Stimulated activated naive CD8-positive, alpha-beta T cell treated with anti-CD3 and anti-CD28 coated beads, Interleukin-15, amount 100 ng/mL, for 72 hours (primary cell): ENCODE data around the gene AOC3.
"Not testable (repeated sequence)": the region's sequence is repeated elsewhere in the genome, so short reads cannot be mapped to it uniquely, and the experiment has no call there.

Experiments used
- ATAC-seq: fragments of 150-1000 bp; cut with Tn5 transposase; 2 replicates; pipeline ENCODE4 v1.10.0; 2021; ENCODE audit warnings: mild to moderate bottlenecking, moderate library complexity
- DNase-seq, 2 donors: peaks; one replicate each; pipeline ENCODE4 v3.0.0; 2021 to 2022
- H3K27ac Mint-ChIP-seq, 2 donors: one replicate each; pipeline ENCODE4 v1.8.0; 2022; ENCODE audit warnings: mild to moderate bottlenecking in 2 of 2, mixed read lengths in 2 of 2, moderate library complexity in 2 of 2
- H3K27me3 Mint-ChIP-seq: one replicate; pipeline ENCODE4 v1.8.0; 2022; ENCODE audit warnings: mixed read lengths
- H3K4me1 Mint-ChIP-seq: one replicate; pipeline ENCODE4 v1.8.0; 2022; ENCODE audit warnings: mild to moderate bottlenecking, mixed read lengths
- H3K4me3 Mint-ChIP-seq, 2 donors: one replicate each; pipeline ENCODE4 v1.8.0; 2022; ENCODE audit warnings: mild to moderate bottlenecking in 2 of 2, mixed read lengths in 2 of 2, moderate library complexity in 1 of 2
- H3K9me3 Mint-ChIP-seq, 2 donors: one replicate each; pipeline ENCODE4 v1.8.0; 2022; ENCODE audit warnings: mixed read lengths in 2 of 2

Gene AOC3

DNA sequence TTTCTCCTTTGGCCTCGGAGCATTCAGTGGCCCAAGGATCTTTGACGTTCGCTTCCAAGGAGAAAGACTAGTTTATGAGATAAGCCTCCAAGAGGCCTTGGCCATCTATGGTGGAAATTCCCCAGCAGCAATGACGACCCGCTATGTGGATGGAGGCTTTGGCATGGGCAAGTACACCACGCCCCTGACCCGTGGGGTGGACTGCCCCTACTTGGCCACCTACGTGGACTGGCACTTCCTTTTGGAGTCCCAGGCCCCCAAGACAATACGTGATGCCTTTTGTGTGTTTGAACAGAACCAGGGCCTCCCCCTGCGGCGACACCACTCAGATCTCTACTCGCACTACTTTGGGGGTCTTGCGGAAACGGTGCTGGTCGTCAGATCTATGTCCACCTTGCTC, 1.4 kb downstream of the AOC3 start:
- H3K27me3 Mint-ChIP-seq, result no peaks in the 10 kb centered on the region
- no peak for ATAC-seq
- no peak overlapping the region for H3K27ac Mint-ChIP-seq
- no peak overlapping the region for H3K4me3 Mint-ChIP-seq
- no peaks in the 10 kb centered on the region for H3K9me3 Mint-ChIP-seq
- peaks cover 7% of the 10 kb centered on the region for H3K4me1 Mint-ChIP-seq
- no peak for DNase-seq

DNA sequence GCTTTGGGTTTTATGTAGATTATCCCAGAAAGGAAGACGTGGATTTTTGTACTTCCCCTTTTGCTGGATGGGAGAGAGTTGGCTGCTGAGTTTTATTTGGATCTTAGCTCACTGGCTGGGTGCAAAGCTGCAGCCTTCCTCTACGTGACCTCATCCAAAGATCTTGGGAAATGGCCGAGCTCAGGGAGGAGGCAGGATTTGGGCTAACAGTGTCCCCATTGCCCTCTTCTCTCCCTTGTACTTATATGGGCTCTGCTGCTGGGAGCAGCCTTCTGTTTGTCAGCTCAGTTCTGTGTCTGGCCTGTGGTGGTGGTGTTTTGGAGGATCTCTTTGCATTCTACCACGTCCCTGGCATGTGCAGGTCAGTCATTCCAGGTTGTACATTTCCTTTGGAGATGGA, 2.0 kb downstream of the AOC3 start:
- H3K27ac Mint-ChIP-seq, result no peak overlapping the region
- ATAC-seq (no peak), DNase-seq (no peak)
- H3K4me3 Mint-ChIP-seq, result no peak overlapping the region
- H3K4me1 Mint-ChIP-seq, result peaks cover 7% of the 10 kb centered on the region
- no peaks in the 10 kb centered on the region for H3K9me3 Mint-ChIP-seq
- no peaks in the 10 kb centered on the region for H3K27me3 Mint-ChIP-seq

DNA sequence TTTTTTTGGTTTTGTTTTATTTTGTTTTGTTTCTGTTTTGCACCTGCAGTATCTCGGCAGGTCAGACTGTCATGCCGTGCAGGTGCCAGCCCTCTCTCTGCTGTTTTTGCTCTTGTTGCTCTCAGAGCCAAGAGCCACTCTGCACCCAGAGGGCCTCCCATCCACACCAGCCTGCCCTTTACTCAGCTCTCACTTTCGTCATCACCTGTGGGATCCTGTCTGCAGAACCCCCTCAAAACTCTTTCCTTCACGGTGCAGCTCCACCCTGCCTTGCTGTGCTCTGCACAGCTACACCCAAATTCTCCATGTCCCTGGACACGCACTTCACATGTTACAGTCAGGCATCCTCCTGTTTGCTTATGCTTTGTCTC, 2.6 kb downstream of the AOC3 start:
- no peak overlapping the region for H3K27ac Mint-ChIP-seq
- peaks cover 7% of the 10 kb centered on the region for H3K4me1 Mint-ChIP-seq
- H3K4me3 Mint-ChIP-seq, result no peak overlapping the region
- H3K9me3 Mint-ChIP-seq, result no peaks in the 10 kb centered on the region
- H3K27me3 Mint-ChIP-seq, result no peaks in the 10 kb centered on the region
- DNase-seq (no peak), ATAC-seq (no peak)

DNA sequence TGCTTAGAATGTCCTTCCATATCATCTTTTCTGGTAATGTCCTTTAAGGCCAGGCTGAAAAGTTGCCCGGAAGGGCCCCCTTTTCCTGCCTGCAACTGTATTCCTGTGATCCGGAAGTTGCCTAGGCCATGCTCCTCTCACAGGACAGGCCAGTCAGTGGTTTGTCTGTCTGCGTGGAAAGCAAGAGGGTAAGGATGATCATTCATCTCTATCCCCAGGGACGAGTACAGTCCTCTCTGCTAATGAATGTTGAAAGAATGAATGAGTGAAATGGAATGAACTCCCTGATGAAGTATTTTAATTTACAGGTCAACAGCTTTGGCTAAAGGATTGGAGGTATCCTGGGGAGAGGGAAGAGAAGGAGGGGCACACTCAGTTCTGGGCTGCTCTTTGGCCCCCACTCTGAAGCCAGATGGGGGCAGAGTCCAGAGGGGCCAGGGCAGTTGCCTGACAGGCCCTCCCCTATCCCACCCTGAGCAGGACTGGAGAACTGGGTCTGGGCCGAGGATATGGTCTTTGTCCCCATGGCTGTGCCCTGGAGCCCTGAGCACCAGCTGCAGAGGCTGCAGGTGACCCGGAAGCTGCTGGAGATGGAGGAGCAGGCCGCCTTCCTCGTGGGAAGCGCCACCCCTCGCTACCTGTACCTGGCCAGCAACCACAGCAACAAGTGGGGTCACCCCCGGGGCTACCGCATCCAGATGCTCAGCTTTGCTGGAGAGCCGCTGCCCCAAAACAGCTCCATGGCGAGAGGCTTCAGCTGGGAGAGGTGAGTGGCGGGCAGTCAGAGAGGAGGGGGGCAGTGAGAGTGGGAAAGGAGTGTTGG, 3.2 kb downstream of the AOC3 start:
- H3K9me3 Mint-ChIP-seq, result no peaks in the 10 kb centered on the region
- no peaks in the 10 kb centered on the region for H3K27me3 Mint-ChIP-seq
- no peak for ATAC-seq
- H3K27ac Mint-ChIP-seq, result no peak overlapping the region
- DNase-seq, result no peak
- peaks cover 7% of the 10 kb centered on the region for H3K4me1 Mint-ChIP-seq
- H3K4me3 Mint-ChIP-seq, result no peak overlapping the region

DNA sequence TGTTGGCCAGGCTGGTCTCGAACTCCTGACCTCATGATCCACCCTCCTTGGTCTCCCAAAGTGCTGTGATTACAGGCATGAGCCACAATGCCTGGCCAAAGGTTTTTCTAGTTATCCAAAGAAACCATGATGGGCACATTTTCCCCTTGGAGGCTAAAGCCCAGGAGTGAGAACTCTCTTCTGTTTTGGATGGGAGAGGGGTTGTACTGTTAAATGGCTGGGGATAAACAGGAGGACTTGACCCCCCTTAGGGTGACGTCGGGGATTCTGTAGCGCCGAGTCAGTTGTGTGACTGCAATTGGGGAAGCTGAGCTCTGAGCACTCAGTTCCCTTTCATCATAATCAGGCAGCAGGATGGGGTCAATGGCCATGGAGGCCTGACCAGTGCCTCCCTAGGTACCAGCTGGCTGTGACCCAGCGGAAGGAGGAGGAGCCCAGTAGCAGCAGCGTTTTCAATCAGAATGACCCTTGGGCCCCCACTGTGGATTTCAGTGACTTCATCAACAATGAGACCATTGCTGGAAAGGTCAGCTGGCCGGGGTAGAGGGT, 4.1 kb downstream of the AOC3 start:
- Mint-ChIP-seq H3K4me3 (no peak overlapping the region), H3K27ac (no peak overlapping the region), H3K4me1 (peaks cover 4% of the 10 kb centered on the region), H3K9me3 (no peaks in the 10 kb centered on the region), H3K27me3 (no peaks in the 10 kb centered on the region)
- ATAC-seq (no peak), DNase-seq (no peak)

DNA sequence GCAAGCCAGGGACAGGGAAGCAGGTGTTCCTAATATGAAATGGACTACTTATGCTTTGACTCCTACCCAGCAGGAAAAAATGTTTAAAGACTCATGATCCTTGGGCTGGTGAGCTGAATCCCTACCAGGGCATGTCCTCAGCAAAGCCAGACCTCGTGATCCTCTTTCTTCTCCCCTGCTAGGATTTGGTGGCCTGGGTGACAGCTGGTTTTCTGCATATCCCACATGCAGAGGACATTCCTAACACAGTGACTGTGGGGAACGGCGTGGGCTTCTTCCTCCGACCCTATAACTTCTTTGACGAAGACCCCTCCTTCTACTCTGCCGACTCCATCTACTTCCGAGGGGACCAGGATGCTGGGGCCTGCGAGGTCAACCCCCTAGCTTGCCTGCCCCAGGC, 5.1 kb downstream of the AOC3 start:
- peak overlapping the region in 1 of 2 donors; percentile 3 for H3K27ac Mint-ChIP-seq
- H3K4me1 Mint-ChIP-seq, result not testable (repeated sequence)

DNA sequence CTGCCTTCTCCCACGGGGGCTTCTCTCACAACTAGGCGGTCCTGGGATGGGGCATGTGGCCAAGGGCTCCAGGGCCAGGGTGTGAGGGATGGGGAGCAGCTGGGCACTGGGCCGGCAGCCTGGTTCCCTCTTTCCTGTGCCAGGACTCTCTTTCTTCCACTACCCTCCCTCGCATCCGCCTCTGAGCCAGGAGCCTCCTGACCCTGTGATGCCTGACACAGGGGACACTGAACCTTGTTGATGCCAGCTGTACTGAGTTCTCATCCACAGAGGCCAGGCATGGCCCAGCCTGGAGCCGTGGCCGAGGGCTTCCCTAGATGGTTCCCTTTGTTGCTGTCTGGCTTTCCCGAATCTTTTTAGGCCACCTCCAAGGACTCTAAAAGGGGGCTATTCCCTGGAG, 5.5 kb downstream of the AOC3 start:
- peak overlapping the region in 1 of 2 donors; percentile 80 for H3K27ac Mint-ChIP-seq
- H3K4me1 Mint-ChIP-seq, DNase-seq, H3K9me3 Mint-ChIP-seq, H3K27me3 Mint-ChIP-seq, ATAC-seq, H3K4me3 Mint-ChIP-seq: not testable (repeated sequence)

More for the DNA sequence above, 5.1 kb downstream of the AOC3 start:
- H3K27me3 Mint-ChIP-seq, ATAC-seq, H3K9me3 Mint-ChIP-seq, DNase-seq, H3K4me3 Mint-ChIP-seq: not testable (repeated sequence)

DNA sequence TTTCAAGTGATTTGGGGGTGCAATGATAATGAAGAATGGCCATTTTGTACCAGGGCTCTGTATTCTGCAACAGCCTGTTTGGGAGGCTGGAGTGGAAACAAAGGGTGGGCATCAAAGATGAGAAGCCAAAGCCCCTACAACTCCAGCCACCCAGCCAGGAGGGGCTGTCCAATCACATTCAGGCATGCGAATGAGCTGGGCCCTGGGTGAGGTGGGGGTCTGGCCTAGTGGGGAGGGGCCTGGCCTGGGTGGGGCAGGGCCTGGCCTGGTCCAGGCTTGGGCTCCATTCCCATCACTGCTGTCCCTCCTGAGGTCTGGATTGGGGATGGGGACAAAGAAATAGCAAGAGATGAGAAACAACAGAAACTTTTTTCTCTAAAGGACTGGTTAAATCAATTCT, 6.4 kb downstream of the AOC3 start:
- Mint-ChIP-seq H3K4me3 (no peak overlapping the region), H3K4me1 (no peaks in the 10 kb centered on the region), H3K27ac (no peak overlapping the region), H3K9me3 (no peaks in the 10 kb centered on the region), H3K27me3 (no peaks in the 10 kb centered on the region)
- ATAC-seq (no peak), DNase-seq (no peak)

DNA sequence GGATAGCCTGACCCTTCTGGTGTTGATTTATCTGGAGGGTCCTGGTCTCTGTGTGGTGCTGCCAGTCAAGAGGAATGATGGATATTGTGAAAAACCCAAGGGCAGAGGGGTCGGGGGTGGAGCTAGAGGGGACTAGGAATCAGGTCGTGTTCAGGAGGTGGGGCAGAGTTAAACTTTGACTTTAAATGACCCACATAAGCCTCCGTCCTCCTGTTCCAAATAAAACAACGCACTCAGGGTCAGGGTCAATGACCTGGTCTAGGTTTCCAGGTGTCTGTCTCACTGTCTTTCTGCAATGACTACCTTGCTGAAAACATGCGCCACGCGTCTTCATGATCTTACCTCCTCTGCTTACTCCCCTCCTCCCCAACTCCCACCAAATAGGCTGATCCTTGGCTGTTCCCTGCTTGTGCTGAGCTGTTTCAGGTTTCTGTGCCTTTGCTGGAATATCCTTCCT, 14.7 kb downstream of the AOC3 start:
- Mint-ChIP-seq H3K4me1 (no peaks in the 10 kb centered on the region), H3K4me3 (no peak overlapping the region)

DNA sequence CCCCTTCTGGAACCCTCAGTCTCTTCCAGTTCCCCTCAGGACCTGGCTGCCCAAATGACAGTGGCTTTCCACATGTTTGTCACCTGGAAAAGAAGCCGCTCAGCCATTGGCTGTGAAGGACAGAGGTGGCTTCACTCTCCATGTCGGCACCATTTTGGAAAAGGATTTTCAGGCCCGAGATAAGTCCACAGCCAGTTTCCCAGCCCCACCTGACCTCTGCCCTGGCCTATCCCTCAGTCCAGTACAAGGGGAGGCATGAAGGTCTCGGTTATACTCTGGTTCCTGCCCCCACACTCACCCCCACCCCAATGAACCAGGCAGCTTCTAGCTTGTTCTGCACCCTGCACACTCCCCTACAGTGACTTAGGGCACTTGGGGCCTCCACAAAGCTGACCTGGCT, 15.2 kb downstream of the AOC3 start:
- DNase-seq, result no peak
- no peaks in the 10 kb centered on the region for H3K9me3 Mint-ChIP-seq
- H3K27me3 Mint-ChIP-seq, result peaks cover 17% of the 10 kb centered on the region
- no peaks in the 10 kb centered on the region for H3K4me1 Mint-ChIP-seq
- no peak for ATAC-seq
- H3K27ac Mint-ChIP-seq, result no peak overlapping the region
- no peak overlapping the region for H3K4me3 Mint-ChIP-seq

More for the DNA sequence above, 14.7 kb downstream of the AOC3 start:
- Mint-ChIP-seq H3K9me3 (no peaks in the 10 kb centered on the region), H3K27ac (no peak overlapping the region), H3K27me3 (peaks cover 17% of the 10 kb centered on the region)
- ATAC-seq, result no peak
- DNase-seq, result no peak

DNA sequence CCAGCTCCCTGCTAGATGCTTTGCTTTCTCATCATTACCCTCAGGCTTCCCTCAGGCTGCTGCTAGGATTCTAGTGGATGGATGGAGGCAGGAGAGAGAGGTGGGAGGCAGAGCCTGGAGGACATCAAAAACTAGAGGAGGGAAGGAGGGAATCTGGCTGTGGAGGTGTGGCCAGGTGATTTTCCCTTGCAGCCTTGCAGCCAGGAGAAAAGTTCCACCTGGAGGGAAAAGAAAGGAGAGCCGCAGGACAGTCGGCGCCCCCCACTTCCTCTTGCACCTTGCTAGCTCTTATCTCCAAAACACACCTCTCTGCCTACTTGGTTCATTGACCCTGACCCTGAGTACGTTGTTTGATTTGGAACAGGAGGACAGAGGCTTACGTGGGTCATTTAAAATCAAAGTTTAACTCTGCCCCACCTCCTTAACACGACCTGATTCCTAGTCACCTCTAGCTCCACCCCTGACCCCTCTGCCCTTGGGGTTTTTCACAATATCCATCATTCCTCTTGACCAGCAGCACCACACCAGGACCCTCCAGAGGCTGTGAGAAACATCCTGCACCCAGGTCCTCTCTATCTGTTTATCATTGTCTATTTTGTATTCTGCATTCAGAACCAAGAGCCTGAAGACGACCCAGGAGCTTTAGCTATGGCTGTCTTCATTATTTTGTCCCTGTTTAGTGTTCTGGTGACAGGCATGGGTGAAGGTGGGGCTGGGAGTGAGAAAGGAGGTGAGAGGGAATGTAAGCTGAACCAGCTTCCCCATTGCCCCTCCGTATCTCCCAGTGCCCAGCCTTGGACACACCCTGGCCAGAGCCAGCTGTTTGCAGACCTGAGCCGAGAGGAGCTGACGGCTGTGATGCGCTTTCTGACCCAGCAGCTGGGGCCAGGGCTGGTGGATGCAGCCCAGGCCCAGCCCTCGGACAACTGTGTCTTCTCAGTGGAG, 15.9 kb downstream of the AOC3 start:
- ATAC-seq (no peak), DNase-seq (no peak)
- peaks cover 17% of the 10 kb centered on the region for H3K27me3 Mint-ChIP-seq
- peak overlapping the region in 1 of 2 donors; percentile 38 for H3K27ac Mint-ChIP-seq
- no peak overlapping the region for H3K4me3 Mint-ChIP-seq
- H3K9me3 Mint-ChIP-seq, result no peaks in the 10 kb centered on the region
- H3K4me1 Mint-ChIP-seq, result no peaks in the 10 kb centered on the region

DNA sequence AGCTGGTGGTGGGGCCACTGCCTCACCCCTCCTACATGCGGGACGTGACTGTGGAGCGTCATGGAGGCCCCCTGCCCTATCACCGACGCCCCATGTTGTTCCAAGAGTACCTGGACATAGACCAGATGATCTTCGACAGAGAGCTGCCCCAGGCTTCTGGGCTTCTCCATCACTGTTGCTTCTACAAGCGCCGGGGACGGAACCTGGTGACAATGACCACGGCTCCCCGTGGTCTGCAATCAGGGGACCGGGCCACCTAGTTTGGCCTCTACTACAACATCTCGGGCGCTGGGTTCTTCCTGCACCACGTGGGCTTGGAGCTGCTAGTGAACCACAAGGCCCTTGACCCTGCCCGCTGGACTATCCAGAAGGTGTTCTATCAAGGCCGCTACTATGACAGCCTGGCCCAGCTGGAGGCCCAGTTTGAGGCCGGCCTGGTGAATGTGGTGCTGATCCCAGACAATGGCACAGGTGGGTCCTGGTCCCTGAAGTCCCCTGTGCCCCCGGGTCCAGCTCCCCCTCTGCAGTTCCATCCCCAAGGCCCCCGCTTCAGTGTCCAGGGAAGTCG, 16.8 kb downstream of the AOC3 start:
- not testable (repeated sequence) for DNase-seq, ATAC-seq, H3K9me3 Mint-ChIP-seq, H3K4me3 Mint-ChIP-seq, H3K4me1 Mint-ChIP-seq, H3K27ac Mint-ChIP-seq
- H3K27me3 Mint-ChIP-seq, result peaks cover 17% of the 10 kb centered on the region

DNA sequence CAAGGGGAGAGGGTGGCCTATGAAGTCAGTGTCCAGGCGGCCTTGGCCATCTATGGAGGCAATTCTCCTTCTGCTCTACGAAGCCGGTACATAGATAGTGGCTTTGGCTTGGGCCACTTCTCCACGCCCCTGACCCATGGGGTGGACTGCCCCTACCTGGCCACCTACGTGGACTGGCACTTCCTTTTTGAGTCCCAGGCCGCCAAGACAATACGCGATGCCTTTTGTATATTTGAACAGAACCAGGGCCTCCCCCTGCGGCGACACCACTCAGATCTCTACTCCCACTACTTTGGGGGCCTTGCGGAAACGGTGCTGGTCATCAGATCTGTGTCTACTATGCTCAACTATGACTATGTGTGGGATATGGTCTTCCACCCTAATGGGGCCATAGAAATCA, 17.3 kb downstream of the AOC3 start:
- H3K4me3 Mint-ChIP-seq, result no peak overlapping the region
- peaks cover 17% of the 10 kb centered on the region for H3K27me3 Mint-ChIP-seq

DNA sequence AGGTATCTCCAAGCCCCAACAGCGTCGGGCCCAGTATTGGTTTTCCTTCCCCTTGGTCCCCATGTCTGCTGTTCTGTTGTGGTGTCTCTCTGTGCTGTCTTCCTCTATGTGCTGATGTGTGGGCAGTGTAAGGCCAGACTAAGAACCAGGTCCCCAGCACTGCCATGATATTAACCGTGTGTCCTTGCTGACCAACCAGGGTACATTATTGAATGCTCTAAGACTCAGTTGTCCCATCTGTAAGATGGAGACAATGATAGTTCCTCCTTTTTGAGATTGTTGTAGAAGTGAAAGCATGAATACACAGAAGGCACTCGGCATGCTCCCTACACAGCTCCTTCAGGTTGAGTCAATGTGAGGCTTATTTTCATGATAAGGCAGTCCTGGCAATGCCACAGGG, 20.6 kb downstream of the AOC3 start:
- Mint-ChIP-seq H3K4me3 (no peak overlapping the region), H3K27me3 (peaks cover 14% of the 10 kb centered on the region), H3K27ac (no peak overlapping the region), H3K4me1 (no peaks in the 10 kb centered on the region), H3K9me3 (no peaks in the 10 kb centered on the region)
- DNase-seq (no peak), ATAC-seq (no peak)

More for the DNA sequence above, 17.3 kb downstream of the AOC3 start:
- H3K4me1 Mint-ChIP-seq, result no peaks in the 10 kb centered on the region
- no peak for DNase-seq
- no peaks in the 10 kb centered on the region for H3K9me3 Mint-ChIP-seq
- H3K27ac Mint-ChIP-seq, result no peak overlapping the region
- ATAC-seq, result no peak

DNA sequence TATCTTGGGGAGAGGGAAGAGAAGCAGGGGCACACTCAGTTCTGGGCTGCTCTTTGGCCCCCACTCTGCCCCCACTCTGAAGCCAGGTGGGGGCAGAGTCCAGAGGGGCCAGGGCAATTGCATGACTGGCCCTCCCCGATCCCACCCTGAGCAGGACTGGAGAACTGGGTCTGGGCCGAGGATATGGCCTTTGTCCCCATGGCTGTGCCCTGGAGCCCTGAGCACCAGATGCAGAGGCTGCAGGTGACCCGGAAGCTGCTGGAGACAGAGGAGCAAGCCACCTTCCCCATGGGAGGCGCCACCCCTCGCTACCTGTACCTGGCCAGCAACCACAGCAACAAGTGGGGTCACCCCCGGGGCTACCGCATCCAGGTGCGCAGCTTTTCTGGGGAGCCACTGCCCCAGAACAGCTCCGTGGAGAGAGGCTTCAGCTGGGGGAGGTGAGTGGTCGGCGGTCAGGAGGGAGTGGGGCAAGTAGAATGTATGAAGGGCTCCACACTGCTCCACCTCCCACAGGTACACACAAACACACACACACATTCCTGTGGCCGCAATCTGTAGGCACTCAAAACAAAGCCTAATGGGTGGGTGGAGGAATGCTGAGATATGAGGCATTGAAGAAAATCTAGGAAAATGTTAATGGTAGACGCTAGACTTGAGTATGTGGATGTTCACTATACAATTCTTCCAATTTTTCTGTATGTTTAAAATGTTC, 21.4 kb downstream of the AOC3 start:
- no peaks in the 10 kb centered on the region for H3K9me3 Mint-ChIP-seq
- no peak for DNase-seq
- ATAC-seq, result no peak
- H3K4me3 Mint-ChIP-seq, result no peak overlapping the region
- H3K27me3 Mint-ChIP-seq, result peaks cover 22% of the 10 kb centered on the region
- H3K27ac Mint-ChIP-seq, result no peak overlapping the region
- H3K4me1 Mint-ChIP-seq, result no peaks in the 10 kb centered on the region
